ENCODE results near the gene DPT. TPM values are rescaled to one million over a fixed set of nuclear protein-coding genes. Genes with fewer than 3 reads are reported as not detected.

The DPT gene
- total and polyA plus RNA-seq, 10 of the 15 experiments (the other 5 are each of a cell fraction or from before 2014, with no cell fraction given), result 0.05 to 0.10 TPM; not detected in 8

DNA sequence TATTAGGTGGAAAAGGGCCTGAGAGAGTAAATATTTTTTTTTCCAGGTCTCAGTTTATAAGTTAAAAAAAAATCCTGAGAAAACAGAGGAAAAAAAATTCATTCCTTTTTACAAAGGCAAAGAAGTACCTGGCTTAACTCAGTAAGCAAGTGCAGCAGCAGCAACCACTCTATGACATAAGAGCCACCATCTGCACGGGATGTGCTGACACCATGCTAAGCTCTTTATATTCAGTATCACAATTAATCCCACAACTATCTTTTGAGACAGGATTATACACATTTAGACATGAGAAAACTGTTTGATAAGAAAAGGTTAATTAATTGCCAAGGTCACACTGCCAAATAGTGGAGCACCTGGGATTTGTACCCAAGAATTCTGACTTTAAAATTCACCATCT lies 13.4 kb upstream of the DPT start (continued):
- TF ChIP-seq, protein P1, sequence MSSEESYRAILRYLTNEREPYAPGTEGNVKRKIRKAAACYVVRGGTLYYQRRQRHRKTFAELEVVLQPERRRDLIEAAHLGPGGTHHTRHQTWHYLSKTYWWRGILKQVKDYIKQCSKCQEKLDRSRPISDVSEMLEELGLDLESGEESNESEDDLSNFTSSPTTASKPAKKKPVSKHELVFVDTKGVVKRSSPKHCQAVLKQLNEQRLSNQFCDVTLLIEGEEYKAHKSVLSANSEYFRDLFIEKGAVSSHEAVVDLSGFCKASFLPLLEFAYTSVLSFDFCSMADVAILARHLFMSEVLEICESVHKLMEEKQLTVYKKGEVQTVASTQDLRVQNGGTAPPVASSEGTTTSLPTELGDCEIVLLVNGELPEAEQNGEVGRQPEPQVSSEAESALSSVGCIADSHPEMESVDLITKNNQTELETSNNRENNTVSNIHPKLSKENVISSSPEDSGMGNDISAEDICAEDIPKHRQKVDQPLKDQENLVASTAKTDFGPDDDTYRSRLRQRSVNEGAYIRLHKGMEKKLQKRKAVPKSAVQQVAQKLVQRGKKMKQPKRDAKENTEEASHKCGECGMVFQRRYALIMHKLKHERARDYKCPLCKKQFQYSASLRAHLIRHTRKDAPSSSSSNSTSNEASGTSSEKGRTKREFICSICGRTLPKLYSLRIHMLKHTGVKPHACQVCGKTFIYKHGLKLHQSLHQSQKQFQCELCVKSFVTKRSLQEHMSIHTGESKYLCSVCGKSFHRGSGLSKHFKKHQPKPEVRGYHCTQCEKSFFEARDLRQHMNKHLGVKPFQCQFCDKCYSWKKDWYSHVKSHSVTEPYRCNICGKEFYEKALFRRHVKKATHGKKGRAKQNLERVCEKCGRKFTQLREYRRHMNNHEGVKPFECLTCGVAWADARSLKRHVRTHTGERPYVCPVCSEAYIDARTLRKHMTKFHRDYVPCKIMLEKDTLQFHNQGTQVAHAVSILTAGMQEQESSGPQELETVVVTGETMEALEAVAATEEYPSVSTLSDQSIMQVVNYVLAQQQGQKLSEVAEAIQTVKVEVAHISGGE (CRISPR knock-in tag; IDR thresholded peaks at IDR 0.05), result no peak
- no peak for TF ChIP-seq CBX5 (IDR thresholded peaks at IDR 0.05; ENCODE audit: low read depth)
- TF ChIP-seq CHD2 (IDR thresholded peaks at IDR 0.05; ENCODE audit: borderline replicate concordance, low read depth, low read length), result no peak
- no peak for TF ChIP-seq BMI1 (IDR thresholded peaks at IDR 0.05; ENCODE audit: borderline replicate concordance)
- no peak for TF ChIP-seq HDGF (IDR thresholded peaks at IDR 0.05)

DNA sequence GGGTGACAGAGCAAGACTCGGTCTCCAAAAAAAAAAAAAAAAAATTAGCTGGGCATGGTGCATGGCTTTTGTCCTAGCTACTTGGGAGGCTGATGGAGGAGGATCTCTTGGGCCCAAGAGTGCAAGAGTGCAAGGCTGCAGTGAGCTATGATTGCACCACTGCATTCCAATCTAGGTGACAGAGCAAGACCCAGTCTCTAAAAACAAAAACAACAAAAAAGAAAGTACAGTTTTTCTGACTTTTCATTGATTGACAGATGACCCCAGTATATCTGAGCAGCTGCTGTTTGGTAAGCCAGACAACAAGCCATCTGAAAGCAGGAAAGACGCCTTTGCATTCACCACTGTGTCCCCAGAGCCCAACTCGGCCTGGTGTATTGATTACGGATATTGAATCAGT lies 10.9 kb upstream of the DPT start:
- CTCF ChIA-PET, result interaction anchor here (1.4 kb wide), 2 partner anchors 104 to 318 kb away, joined by 3 read pairs; no protein-coding TSS in a partner anchor
- POLR2A ChIA-PET, result interaction anchor here (0.7 kb wide), 1 partner anchor 149 kb away, joined by 4 read pairs; no protein-coding TSS in a partner anchor
- DNase-seq (ENCODE audit: low read depth, low spot score), result no peak
- TF ChIP-seq, protein P2, sequence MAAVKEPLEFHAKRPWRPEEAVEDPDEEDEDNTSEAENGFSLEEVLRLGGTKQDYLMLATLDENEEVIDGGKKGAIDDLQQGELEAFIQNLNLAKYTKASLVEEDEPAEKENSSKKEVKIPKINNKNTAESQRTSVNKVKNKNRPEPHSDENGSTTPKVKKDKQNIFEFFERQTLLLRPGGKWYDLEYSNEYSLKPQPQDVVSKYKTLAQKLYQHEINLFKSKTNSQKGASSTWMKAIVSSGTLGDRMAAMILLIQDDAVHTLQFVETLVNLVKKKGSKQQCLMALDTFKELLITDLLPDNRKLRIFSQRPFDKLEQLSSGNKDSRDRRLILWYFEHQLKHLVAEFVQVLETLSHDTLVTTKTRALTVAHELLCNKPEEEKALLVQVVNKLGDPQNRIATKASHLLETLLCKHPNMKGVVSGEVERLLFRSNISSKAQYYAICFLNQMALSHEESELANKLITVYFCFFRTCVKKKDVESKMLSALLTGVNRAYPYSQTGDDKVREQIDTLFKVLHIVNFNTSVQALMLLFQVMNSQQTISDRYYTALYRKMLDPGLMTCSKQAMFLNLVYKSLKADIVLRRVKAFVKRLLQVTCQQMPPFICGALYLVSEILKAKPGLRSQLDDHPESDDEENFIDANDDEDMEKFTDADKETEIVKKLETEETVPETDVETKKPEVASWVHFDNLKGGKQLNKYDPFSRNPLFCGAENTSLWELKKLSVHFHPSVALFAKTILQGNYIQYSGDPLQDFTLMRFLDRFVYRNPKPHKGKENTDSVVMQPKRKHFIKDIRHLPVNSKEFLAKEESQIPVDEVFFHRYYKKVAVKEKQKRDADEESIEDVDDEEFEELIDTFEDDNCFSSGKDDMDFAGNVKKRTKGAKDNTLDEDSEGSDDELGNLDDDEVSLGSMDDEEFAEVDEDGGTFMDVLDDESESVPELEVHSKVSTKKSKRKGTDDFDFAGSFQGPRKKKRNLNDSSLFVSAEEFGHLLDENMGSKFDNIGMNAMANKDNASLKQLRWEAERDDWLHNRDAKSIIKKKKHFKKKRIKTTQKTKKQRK (IDR thresholded peaks at IDR 0.05; ENCODE audit: low read depth, low read length), result no peak
- TF ChIP-seq ZNF207 (IDR thresholded peaks at IDR 0.05; ENCODE audit: borderline replicate concordance) (no peak), TBL1XR1 (IDR thresholded peaks at IDR 0.05; ENCODE audit: low read depth, low read length) (no peak), EP300 (IDR thresholded peaks at IDR 0.05; ENCODE audit: borderline replicate concordance in 1 of 2, control insufficient read depth in 1 of 2, low read depth in 2 of 2, low read length in 2 of 2) (no peak), HDGF (IDR thresholded peaks at IDR 0.05) (no peak), RB1 (IDR thresholded peaks at IDR 0.05; ENCODE audit: borderline replicate concordance) (no peak)
- TF ChIP-seq, protein P3, sequence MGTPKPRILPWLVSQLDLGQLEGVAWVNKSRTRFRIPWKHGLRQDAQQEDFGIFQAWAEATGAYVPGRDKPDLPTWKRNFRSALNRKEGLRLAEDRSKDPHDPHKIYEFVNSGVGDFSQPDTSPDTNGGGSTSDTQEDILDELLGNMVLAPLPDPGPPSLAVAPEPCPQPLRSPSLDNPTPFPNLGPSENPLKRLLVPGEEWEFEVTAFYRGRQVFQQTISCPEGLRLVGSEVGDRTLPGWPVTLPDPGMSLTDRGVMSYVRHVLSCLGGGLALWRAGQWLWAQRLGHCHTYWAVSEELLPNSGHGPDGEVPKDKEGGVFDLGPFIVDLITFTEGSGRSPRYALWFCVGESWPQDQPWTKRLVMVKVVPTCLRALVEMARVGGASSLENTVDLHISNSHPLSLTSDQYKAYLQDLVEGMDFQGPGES (IDR thresholded peaks at IDR 0.05), result no peak
- TF ChIP-seq, protein P4, sequence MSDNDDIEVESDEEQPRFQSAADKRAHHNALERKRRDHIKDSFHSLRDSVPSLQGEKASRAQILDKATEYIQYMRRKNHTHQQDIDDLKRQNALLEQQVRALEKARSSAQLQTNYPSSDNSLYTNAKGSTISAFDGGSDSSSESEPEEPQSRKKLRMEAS (IDR thresholded peaks at IDR 0.05; ENCODE audit: low read depth, low read length), result no peak
- TF ChIP-seq, protein P5, sequence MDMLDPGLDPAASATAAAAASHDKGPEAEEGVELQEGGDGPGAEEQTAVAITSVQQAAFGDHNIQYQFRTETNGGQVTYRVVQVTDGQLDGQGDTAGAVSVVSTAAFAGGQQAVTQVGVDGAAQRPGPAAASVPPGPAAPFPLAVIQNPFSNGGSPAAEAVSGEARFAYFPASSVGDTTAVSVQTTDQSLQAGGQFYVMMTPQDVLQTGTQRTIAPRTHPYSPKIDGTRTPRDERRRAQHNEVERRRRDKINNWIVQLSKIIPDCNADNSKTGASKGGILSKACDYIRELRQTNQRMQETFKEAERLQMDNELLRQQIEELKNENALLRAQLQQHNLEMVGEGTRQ (IDR thresholded peaks at IDR 0.05; ENCODE audit: borderline replicate concordance, low read depth, low read length), result no peak

More for the DNA sequence above, 10.9 kb upstream of the DPT start:
- BruUV-seq (replicated peaks), result no TSS peak
- H3K27ac ChIP-seq (ENCODE audit: control insufficient read depth, insufficient read depth), result no peak overlapping the region
- H3K79me2 ChIP-seq (ENCODE audit: control insufficient read depth, insufficient read depth, low read length), result no peaks in the 10 kb centered on the region
- no peak overlapping the region for H3K9ac ChIP-seq (ENCODE audit: control insufficient read depth, insufficient read depth, low read length)
- ChIA-PET SMC1A (ENCODE audit: uncharacterized antibody, unreplicated experiment) (interaction anchor here (0.8 to 0.9 kb wide), 3 partner anchors 342 to 397 kb away, joined by 3 read pairs; no protein-coding TSS in a partner anchor), RAD21 (ENCODE audit: unreplicated experiment) (interaction anchor here (1.1 kb wide), 1 partner anchor 20 kb away, joined by 4 read pairs; no protein-coding TSS in a partner anchor)
- ATAC-seq (no peak), FAIRE-seq (no peak)
- H3K4me2 ChIP-seq (ENCODE audit: control insufficient read depth, insufficient read depth), result no peak overlapping the region
- no peak overlapping the region for H2AFZ ChIP-seq (ENCODE audit: control insufficient read depth, low read depth, low read length)
- in situ Hi-C loops (cut with MboI) (no loop called here), intact Hi-C loops (cut with micrococcal nuclease; ENCODE audit: unreplicated experiment) (no loop called here)
- peaks cover 0 to 3% of the 10 kb centered on the region in 2 experiments; a peak in 1 of 4 replicates for H3K27me3 ChIP-seq (replicated peaks in 1 of 2; ENCODE audit: control insufficient read depth in 2 of 2, insufficient read depth in 2 of 2, low read length in 1 of 2)
- WGBS (ENCODE audit: insufficient coverage, insufficient replicate concordance, low lambda C conversion rate, missing lambda C conversion rate), result 39% methylated on average over 4 of the region's 4 CpGs
- H3K4me1 ChIP-seq (ENCODE audit: control insufficient read depth, insufficient read depth, low read length), result no peaks in the 10 kb centered on the region
- H4K20me1 ChIP-seq (ENCODE audit: control insufficient read depth, insufficient read depth), result no peaks in the 10 kb centered on the region
- H3K9me3 ChIP-seq (replicated peaks; ENCODE audit: control insufficient read depth, insufficient read depth, low read length), result no peaks in the 10 kb centered on the region
- H3K4me3 ChIP-seq, result no peak overlapping the region
- no peaks in the 10 kb centered on the region for H3K36me3 ChIP-seq (ENCODE audit: control insufficient read depth in 2 of 2, insufficient read depth in 2 of 2, low read length in 1 of 2)
